ENCODE measurements around the gene RAD23B. TPM values are rescaled to one million over a fixed set of nuclear protein-coding genes. Genes with fewer than 3 reads are reported as not detected.

The RAD23B gene
- total RNA-seq, 1 experiment from 2014 or later = 114 TPM

- Histone ChIP-seq H3K4me1 (ENCODE audit: control insufficient read depth, insufficient read depth, low read length) (no peaks in the 10 kb centered on the region), H3K9me3 (ENCODE audit: control insufficient read depth, insufficient read depth, low read depth, low read length) (no peaks in the 10 kb centered on the region), H3K27me3 (ENCODE audit: control insufficient read depth, insufficient read depth, low read length) (no peaks in the 10 kb centered on the region), H3K27ac (ENCODE audit: low read length) (no peak overlapping the region), H3K36me3 (ENCODE audit: control insufficient read depth, insufficient read depth, low read length) (peaks cover 24% of the 10 kb centered on the region), H3K4me3 (ENCODE audit: low read depth in 2 of 2, low read length in 2 of 2) (no peak overlapping the region)
- BruUV-seq (replicated peaks) = no TSS peak
- intact Hi-C loops (cut with micrococcal nuclease; ENCODE audit: unreplicated experiment) (no loop called here), in situ Hi-C loops (cut with HindIII; ENCODE audit: low pct_unique_long_range_greater_than_20kb, low sequenced_read_pairs) (no loop called here)
- DNase-seq (ENCODE audit: low read depth, low spot score) (no peak), ATAC-seq (no peak)
- POLR2A ChIA-PET = no interaction called here
- no peak for TF ChIP-seq SIN3A (IDR thresholded peaks at IDR 0.05; ENCODE audit: borderline replicate concordance, insufficient read depth, low read depth, low read length)
- TF ChIP-seq TCF7L2 (IDR thresholded peaks at IDR 0.05; ENCODE audit: low read depth, low read length) = no peak
- no peak for TF ChIP-seq CTCF (IDR thresholded peaks at IDR 0.05)
- TF ChIP-seq REST (IDR thresholded peaks at IDR 0.05; ENCODE audit: insufficient read depth in 1 of 2, low read depth in 2 of 2, low read length in 1 of 2) = no peak
- no peak for TF ChIP-seq POLR2AphosphoS5 (IDR thresholded peaks at IDR 0.05; ENCODE audit: low read depth, low read length)
- CTCF ChIA-PET = no interaction called here
These were observed 40.9 kb downstream of the RAD23B start for GRCh38 chr9:107323836-107324585.

- POLR2A ChIA-PET = no interaction called here
- Histone ChIP-seq H3K4me1 (ENCODE audit: control insufficient read depth, insufficient read depth, low read length) (no peaks in the 10 kb centered on the region), H3K9me3 (ENCODE audit: control insufficient read depth, insufficient read depth, low read depth, low read length) (no peaks in the 10 kb centered on the region), H3K4me3 (ENCODE audit: low read depth in 2 of 2, low read length in 2 of 2) (no peak overlapping the region), H3K36me3 (ENCODE audit: control insufficient read depth, insufficient read depth, low read length) (peaks cover 32% of the 10 kb centered on the region), H3K27ac (ENCODE audit: low read length) (no peak overlapping the region), H3K27me3 (ENCODE audit: control insufficient read depth, insufficient read depth, low read length) (no peaks in the 10 kb centered on the region)
- DNase-seq (ENCODE audit: low read depth, low spot score) (no peak), ATAC-seq (no peak)
- no TSS peak for BruUV-seq (replicated peaks)
- intact Hi-C loops (cut with micrococcal nuclease; ENCODE audit: unreplicated experiment) = no loop called here
- no peak for TF ChIP-seq REST (IDR thresholded peaks at IDR 0.05; ENCODE audit: insufficient read depth in 1 of 2, low read depth in 2 of 2, low read length in 1 of 2)
- TF ChIP-seq SIN3A (IDR thresholded peaks at IDR 0.05; ENCODE audit: borderline replicate concordance, insufficient read depth, low read depth, low read length) = no peak
- no peak for TF ChIP-seq POLR2AphosphoS5 (IDR thresholded peaks at IDR 0.05; ENCODE audit: low read depth, low read length)
- TF ChIP-seq CTCF (IDR thresholded peaks at IDR 0.05) = no peak
- no peak for TF ChIP-seq TCF7L2 (IDR thresholded peaks at IDR 0.05; ENCODE audit: low read depth, low read length)
- CTCF ChIA-PET = no interaction called here
- in situ Hi-C loops (cut with HindIII; ENCODE audit: low pct_unique_long_range_greater_than_20kb, low sequenced_read_pairs) = no loop called here
These were observed 42.8 kb downstream of the RAD23B start for GRCh38 chr9:107325842-107326241.
